GM12878 (cell line): ENCODE measurements around the gene AMBN. TPM values are rescaled to one million over a fixed set of nuclear protein-coding genes. Genes with fewer than 3 reads are reported as not detected.
A peak's percentile ranks its signal among the peaks of the same experiment; 100 is the strongest.

Source experiments
- ATAC-seq: fragments of 200-7000 bp; cut with Tn5 transposase; 3 replicates; pipeline ENCODE4 v1.9.1; 2020; ENCODE audit warnings: mild to moderate bottlenecking, moderate library complexity
- BruUV-seq: library from RNA; stranded (reverse); fragments of 400-500 nt; replicated peaks from 2 replicates; lab custom pipeline; 2021; lab: Mats Ljungman, UMichigan
- CTCF ChIA-PET: fragments of 300-600 bp; sonication (Branson Sonifier 250); formaldehyde crosslinking; extraction: SDS; loops from one replicate; lab custom pipeline; 2021; ENCODE audit warnings: inconsistent platforms; lab: Yijun Ruan, JAX
- POLR2A ChIA-PET: fragments of 350-600 bp; formaldehyde crosslinking; extraction: SDS; loops from one replicate; lab custom pipeline; 2021; ENCODE audit warnings: inconsistent platforms; lab: Charles Lee
- RAD21 ChIA-PET: fragments of 300-600 bp; sonication (Branson Sonifier 250); formaldehyde crosslinking; loops from one replicate; lab custom pipeline; 2023; ENCODE audit warnings: antibody characterized with exemption; ENCODE audit not compliant: unreplicated experiment; lab: Charles Lee
- SMC1A ChIA-PET: fragments of 300-600 bp; sonication (Branson Sonifier 250); formaldehyde crosslinking; loops from one replicate; lab custom pipeline; 2023; ENCODE audit not compliant: unreplicated experiment, uncharacterized antibody; lab: Charles Lee
- DNase-seq: peaks from one replicate; pipeline ENCODE4 v3.0.0-alpha.2; 2011; ENCODE audit warnings: low read depth, low spot score
- FAIRE-seq: peaks from 3 replicates; lab custom pipeline; 2011; peaks lifted over from hg19 to GRCh38; lab: Jason Lieb, UNC
- H2AFZ ChIP-seq: 2 replicates; pipeline ENCODE4 v1.6.0; 2011; ENCODE audit warnings: low read depth, low read length, control low read depth; ENCODE audit not compliant: control insufficient read depth
- H3K27ac ChIP-seq: 2 replicates; pipeline ENCODE4 v1.5.1; 2011; ENCODE audit warnings: control low read depth; ENCODE audit not compliant: control insufficient read depth, insufficient read depth
- H3K27me3 ChIP-seq, 2 experiments: replicated peaks in 1 of 2; 2 replicates each; pipeline versions ENCODE4 v1.6.0 to v1.6.1; 2011; ENCODE audit warnings: low read length in 1 of 2; ENCODE audit not compliant: control insufficient read depth in 2 of 2, insufficient read depth in 2 of 2
- H3K36me3 ChIP-seq, 2 experiments: 2 replicates each; pipeline ENCODE4 v1.5.1; 2011; ENCODE audit warnings: low read length in 1 of 2; ENCODE audit not compliant: control insufficient read depth in 2 of 2, insufficient read depth in 2 of 2
- H3K4me1 ChIP-seq: 2 replicates; pipeline ENCODE4 v1.6.1; 2011; ENCODE audit warnings: mild to moderate bottlenecking, low read length, moderate library complexity, mixed read lengths; ENCODE audit not compliant: control insufficient read depth, insufficient read depth
- H3K4me2 ChIP-seq: 2 replicates; pipeline ENCODE4 v1.6.0; 2011; ENCODE audit warnings: control low read depth; ENCODE audit not compliant: control insufficient read depth, insufficient read depth
- H3K4me3 ChIP-seq: fragments of 200-600 bp; sonication (generic); 2 replicates; pipeline ENCODE4 v1.5.1; 2016
- H3K79me2 ChIP-seq: 2 replicates; pipeline ENCODE4 v1.6.0; 2011; ENCODE audit warnings: low read length; ENCODE audit not compliant: control insufficient read depth, insufficient read depth
- H3K9ac ChIP-seq: 2 replicates; pipeline ENCODE4 v1.8.0; 2011; ENCODE audit warnings: low read length, control low read depth, mixed read lengths; ENCODE audit not compliant: control insufficient read depth, insufficient read depth
- H3K9me3 ChIP-seq: replicated peaks from 3 replicates; pipeline ENCODE4 v1.5.1; 2011; ENCODE audit warnings: mild to moderate bottlenecking, low read length; ENCODE audit not compliant: control insufficient read depth, insufficient read depth
- H4K20me1 ChIP-seq: 2 replicates; pipeline ENCODE4 v1.6.0; 2011; ENCODE audit not compliant: control insufficient read depth, insufficient read depth
- CTCF ChIP-seq, 3 experiments: IDR thresholded peaks in 2 of 3; conservative IDR thresholded peaks in 1 of 3; 2 replicates each; pipeline ENCODE4 v1.5.1; 2011; ENCODE audit warnings: low read depth in 3 of 3, low read length in 3 of 3, mild to moderate bottlenecking in 3 of 3, control low read depth in 2 of 3, moderate library complexity in 2 of 3, inconsistent platforms in 1 of 3, mixed read lengths in 1 of 3; ENCODE audit not compliant: control insufficient read depth in 2 of 3, insufficient read depth in 1 of 3; ENCODE audit errors: extremely low read depth in 1 of 3
- MEF2B ChIP-seq: fragments of 450-650 bp; IDR thresholded peaks from 2 replicates; pipeline ENCODE4 v1.6.1; 2018; ENCODE audit warnings: mild to moderate bottlenecking, moderate library complexity; ENCODE audit not compliant: partially characterized antibody, poor library complexity, severe bottlenecking
- MLLT1 ChIP-seq: fragments of 450-650 bp; IDR thresholded peaks from 2 replicates; pipeline ENCODE4 v1.6.1; 2016; ENCODE audit warnings: mild to moderate bottlenecking
- RAD21 ChIP-seq: IDR thresholded peaks from 2 replicates; pipeline ENCODE4 v1.6.1; 2011; ENCODE audit warnings: mild to moderate bottlenecking, low read depth, low read length, moderate library complexity; ENCODE audit not compliant: insufficient read depth
- SIX5 ChIP-seq: IDR thresholded peaks from 2 replicates; pipeline ENCODE4 v1.6.1; 2011; ENCODE audit warnings: mild to moderate bottlenecking, low read depth, low read length, moderate library complexity; ENCODE audit not compliant: severe bottlenecking
- SMC3 ChIP-seq: IDR thresholded peaks from 2 replicates; pipeline ENCODE4 v1.6.1; 2011; ENCODE audit warnings: low read length, improper control_type of control experiment, borderline replicate concordance
- SP1 ChIP-seq: IDR thresholded peaks from one replicate; pipeline ENCODE4 v1.6.1; 2011; ENCODE audit warnings: low read depth, low read length
- SPI1 ChIP-seq: IDR thresholded peaks from 2 replicates; pipeline ENCODE4 v1.6.1; 2011; ENCODE audit warnings: low read depth, mild to moderate bottlenecking, low read length, moderate library complexity, borderline replicate concordance; ENCODE audit not compliant: insufficient read depth
- YY1 ChIP-seq: IDR thresholded peaks from 2 replicates; pipeline ENCODE4 v1.6.1; 2011; ENCODE audit warnings: low read depth, mild to moderate bottlenecking, low read length
- whole genome bisulfite sequencing: methylation state at CpG from one replicate; pipeline ENCODE4 v1.1.6; 2016; ENCODE audit warnings: low lambda C conversion rate; ENCODE audit not compliant: insufficient replicate concordance, insufficient coverage; ENCODE audit errors: missing lambda C conversion rate; 5-methylcytosine and 5-hydroxymethylcytosine counted together
- in situ Hi-C: fragments of 300-500 bp; cut with MboI; formaldehyde crosslinking; loops from 9 replicates; pipeline ENCODE4 v1.14.3; 2018; ENCODE audit warnings: mixed read lengths
- intact Hi-C: fragments of 100-400 bp; cut with micrococcal nuclease; formaldehyde crosslinking; loops from one replicate; pipeline ENCODE4 v1.14.2; 2022; ENCODE audit not compliant: unreplicated experiment
- polyA plus RNA-seq, 11 experiments: library from polyadenylated mRNA; depleted of rRNA in 4 of 11; unstranded in 6 of 11; stranded (reverse) in 5 of 11; fragments of >200 nt; fragmentation: Nextera tagmentation in 4 of 11; fragmentation: Illumina TruSeq in 1 of 11; extraction: Ambion mirVana in 4 of 11; extraction: Trizol in 1 of 11; gene quantifications; 1 replicate in 1 of 11; 2 replicates in 10 of 11; pipeline versions ENCODE4 v1.2.1 to v1.2.3, GENCODE V29; 2011 to 2016; ENCODE audit warnings: inconsistent platforms in 2 of 11, missing spikeins in 2 of 11, low read depth in 1 of 11
- total RNA-seq, 4 experiments: library from RNA; depleted of rRNA in 3 of 4; stranded (reverse); fragments of >200 nt in 3 of 4; fragmentation: Illumina TruSeq in 1 of 4; extraction: Trizol in 1 of 4; gene quantifications; 2 replicates each; pipeline versions ENCODE4 v1.2.1 to v1.2.3, GENCODE V29; 2013 to 2021

AMBN gene
- total and polyA plus RNA-seq, 10 of the 15 experiments (the other 5 are each of a cell fraction or from before 2014, with no cell fraction given) = 0.18 TPM; not detected in 9

GRCh38 chr4:70601422-70602039 lies 9.5 kb downstream of the AMBN start:
- ATAC-seq = peak; percentile 98
- Histone ChIP-seq H3K4me2 (no peak overlapping the region), H3K27ac (no peak overlapping the region), H3K36me3 (no peaks in the 10 kb centered on the region), H3K4me1 (no peaks in the 10 kb centered on the region), H3K79me2 (no peaks in the 10 kb centered on the region), H2AFZ (no peak overlapping the region), H3K4me3 (no peak overlapping the region), H3K27me3 (no peaks in the 10 kb centered on the region; a peak in 1 of 4 replicates), H3K9me3 (no peaks in the 10 kb centered on the region), H3K9ac (no peak overlapping the region), H4K20me1 (no peaks in the 10 kb centered on the region)
- intact Hi-C loops = loop anchor here (1.0 to 10.0 kb wide), 4 partner anchors 409 to 1703 kb away; no protein-coding TSS in a partner anchor
- no TSS peak for BruUV-seq
- 20% methylated on average over 5 of the region's 5 CpGs for WGBS
- in situ Hi-C loops = loop anchor here (25.0 kb wide), 2 partner anchors 1111 to 1686 kb away; no protein-coding TSS in a partner anchor
- ChIA-PET CTCF (interaction anchor here (0.6 to 2.0 kb wide), 19 partner anchors 11 to 1111 kb away, joined by 3 to 8 read pairs (median 3); no protein-coding TSS in a partner anchor), SMC1A (interaction anchor here (0.8 to 2.5 kb wide), 12 partner anchors 10 to 1110 kb away, joined by 3 to 11 read pairs (median 4); partner anchors contain the start of gene UTP3), RAD21 (interaction anchor here (0.7 to 1.7 kb wide), 7 partner anchors 11 to 673 kb away, joined by 3 to 6 read pairs (median 3); no protein-coding TSS in a partner anchor), POLR2A (no interaction called here)
- peak; percentile 92 for FAIRE-seq
- TF ChIP-seq MEF2B = peak; percentile 26
- peak; percentile 99 for TF ChIP-seq RAD21
- TF ChIP-seq SIX5 = no peak
- TF ChIP-seq YY1 = 0 out of 2 replicates have a peak, but pooled peaks have one; percentile 51
- peak; percentile 31; the same call in 1 of the 2 replicates for TF ChIP-seq SPI1
- no peak for TF ChIP-seq SP1
- TF ChIP-seq CTCF (IDR thresholded peaks at IDR 0.05 in 2 of 3, conservative IDR thresholded peaks at IDR 0.05 in 1 of 3; ENCODE audit: control insufficient read depth in 2 of 3, extremely low read depth in 1 of 3, insufficient read depth in 1 of 3, low read depth in 3 of 3, low read length in 3 of 3) = peak; percentile 90 to 94 (median 92)
- peak; percentile 83 for TF ChIP-seq SMC3
- no peak for TF ChIP-seq MLLT1
- peak; percentile 34 for DNase-seq
